ENCODE results near the gene USF2.

DNA sequence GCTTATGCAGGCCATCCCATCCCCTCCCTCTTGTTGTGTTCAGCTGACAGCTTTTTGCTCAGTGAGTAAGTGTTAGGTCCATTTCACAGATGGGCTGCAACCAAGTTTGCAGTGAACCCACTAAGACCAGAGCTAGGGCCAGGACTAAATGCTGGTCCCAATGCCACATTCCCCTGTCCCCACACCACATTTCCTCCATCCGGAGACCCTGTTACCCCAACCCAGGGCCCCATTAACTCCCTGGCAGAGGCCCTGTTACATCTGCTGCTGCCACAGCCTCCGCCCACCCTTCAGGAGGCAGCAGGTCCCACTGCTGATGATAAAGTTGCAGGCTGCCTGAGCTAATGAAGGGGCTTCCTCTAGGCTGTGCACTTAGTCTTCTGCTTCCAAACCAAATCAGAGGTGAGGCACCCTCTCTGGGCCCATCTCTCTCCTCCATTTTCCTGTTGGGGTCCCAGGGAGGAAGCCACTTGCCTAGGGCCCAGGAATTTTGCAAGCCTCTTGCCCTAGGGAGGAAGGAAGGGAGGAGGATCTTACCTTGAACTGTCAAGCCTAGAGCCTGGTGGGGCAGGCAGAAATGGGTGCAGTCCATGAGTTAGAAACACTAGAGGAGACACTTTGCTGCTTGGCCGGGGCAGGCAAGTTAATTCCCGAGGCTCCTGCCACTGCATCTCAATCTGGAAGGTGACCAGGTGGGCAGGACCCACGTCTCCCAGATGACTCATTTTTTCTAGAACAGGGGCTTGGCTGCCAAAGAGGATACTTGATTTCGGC lies 3.4 kb upstream of the USF2 start:
- TF ChIP-seq, protein P1, sequence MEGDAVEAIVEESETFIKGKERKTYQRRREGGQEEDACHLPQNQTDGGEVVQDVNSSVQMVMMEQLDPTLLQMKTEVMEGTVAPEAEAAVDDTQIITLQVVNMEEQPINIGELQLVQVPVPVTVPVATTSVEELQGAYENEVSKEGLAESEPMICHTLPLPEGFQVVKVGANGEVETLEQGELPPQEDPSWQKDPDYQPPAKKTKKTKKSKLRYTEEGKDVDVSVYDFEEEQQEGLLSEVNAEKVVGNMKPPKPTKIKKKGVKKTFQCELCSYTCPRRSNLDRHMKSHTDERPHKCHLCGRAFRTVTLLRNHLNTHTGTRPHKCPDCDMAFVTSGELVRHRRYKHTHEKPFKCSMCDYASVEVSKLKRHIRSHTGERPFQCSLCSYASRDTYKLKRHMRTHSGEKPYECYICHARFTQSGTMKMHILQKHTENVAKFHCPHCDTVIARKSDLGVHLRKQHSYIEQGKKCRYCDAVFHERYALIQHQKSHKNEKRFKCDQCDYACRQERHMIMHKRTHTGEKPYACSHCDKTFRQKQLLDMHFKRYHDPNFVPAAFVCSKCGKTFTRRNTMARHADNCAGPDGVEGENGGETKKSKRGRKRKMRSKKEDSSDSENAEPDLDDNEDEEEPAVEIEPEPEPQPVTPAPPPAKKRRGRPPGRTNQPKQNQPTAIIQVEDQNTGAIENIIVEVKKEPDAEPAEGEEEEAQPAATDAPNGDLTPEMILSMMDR (IDR thresholded peaks at IDR 0.05; ENCODE audit: poor library complexity): no peak
- TF ChIP-seq EZH2 (IDR thresholded peaks at IDR 0.05; ENCODE audit: borderline replicate concordance): no peak
- TF ChIP-seq EZH2phosphoT487 (IDR thresholded peaks at IDR 0.05; ENCODE audit: low read depth, severe bottlenecking, unreplicated experiment): no peak

All from hepatocyte (in vitro differentiated cells).